ENCODE data around the gene TRIM51.
"Not testable (repeated sequence)": the region's sequence is repeated elsewhere in the genome, so short reads cannot be mapped to it uniquely, and the experiment has no call there.

The TRIM51 gene, protein sequence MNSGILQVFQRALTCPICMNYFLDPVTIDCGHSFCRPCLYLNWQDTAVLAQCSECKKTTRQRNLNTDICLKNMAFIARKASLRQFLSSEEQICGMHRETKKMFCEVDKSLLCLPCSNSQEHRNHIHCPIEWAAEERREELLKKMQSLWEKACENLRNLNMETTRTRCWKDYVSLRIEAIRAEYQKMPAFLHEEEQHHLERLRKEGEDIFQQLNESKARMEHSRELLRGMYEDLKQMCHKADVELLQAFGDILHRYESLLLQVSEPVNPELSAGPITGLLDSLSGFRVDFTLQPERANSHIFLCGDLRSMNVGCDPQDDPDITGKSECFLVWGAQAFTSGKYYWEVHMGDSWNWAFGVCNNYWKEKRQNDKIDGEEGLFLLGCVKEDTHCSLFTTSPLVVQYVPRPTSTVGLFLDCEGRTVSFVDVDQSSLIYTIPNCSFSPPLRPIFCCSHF

DNA sequence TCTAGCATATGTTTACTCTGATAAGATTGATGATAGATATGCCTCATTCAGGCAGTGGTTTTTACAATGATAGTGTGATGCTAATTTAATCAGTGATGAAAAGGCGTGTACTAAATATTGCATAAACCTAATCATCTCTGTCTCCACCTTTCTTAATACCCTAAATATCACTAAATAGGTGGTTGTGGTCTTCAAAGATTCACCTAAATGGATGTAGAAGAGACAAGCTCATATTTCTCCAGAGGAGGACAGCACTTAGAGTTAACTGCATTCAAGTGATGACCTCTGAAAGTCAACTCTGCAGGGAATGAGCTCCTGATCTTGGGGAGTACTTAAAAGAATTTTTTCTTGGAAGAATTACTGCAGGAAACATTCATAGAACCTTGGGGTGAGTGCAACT is at the start of gene TRIM51:
Gene TRIM51, plus strand, starts transcription at position 301 of the 400 bp plus-strand sequence. CDS start 2,132 bp downstream, outside the sequence.
- not testable (repeated sequence) for DNase-seq

- DNase-seq, result no peak
Observed at GRCh38 chr11:55838452-55838851, 44.6 kb upstream of the TRIM51 start, which contains the start of gene OR5D16. TSS of gene OR5D16 (plus strand) at chr11:55838752. CDS start at chr11:55838752, 0 bp downstream.

DNA sequence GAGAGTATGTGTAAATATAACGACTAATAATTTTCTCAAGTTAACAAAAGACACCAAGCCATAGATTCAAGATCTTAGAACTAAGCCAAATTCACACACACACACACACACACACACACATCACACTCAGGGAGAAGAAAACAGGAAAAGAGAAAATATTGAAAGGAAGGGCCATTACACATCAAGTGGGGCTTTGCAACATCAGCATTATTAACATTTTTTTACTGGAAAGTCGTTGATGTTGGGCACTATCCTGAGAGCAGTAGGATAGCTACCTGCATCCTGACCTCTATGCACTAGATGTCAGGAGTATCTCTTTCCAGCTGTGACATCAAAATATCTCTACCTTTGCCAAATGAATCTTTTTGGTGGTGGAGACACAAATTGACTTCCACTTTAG is 35.6 kb upstream of the TRIM51 start:
- DNase-seq, result no peak

DNA sequence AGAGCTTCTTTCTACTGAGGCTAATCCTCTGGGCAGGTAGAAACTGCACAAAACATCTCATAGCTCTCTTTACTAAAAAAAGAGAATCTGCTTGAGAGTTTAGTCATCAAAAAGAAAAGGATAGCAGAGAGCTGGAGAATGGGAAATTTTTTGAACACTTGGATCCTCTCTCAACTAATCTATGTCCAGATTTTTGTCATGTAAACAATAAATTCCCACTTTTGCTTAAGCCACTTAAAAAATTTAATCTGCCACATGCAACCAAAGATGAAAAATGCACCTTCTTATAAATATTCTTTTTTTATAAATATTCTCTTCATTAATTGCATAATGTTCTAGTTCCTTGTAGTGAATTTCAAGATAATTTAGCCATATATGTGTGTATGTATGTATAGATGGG is 34.1 kb upstream of the TRIM51 start:
- no peak for DNase-seq

DNA sequence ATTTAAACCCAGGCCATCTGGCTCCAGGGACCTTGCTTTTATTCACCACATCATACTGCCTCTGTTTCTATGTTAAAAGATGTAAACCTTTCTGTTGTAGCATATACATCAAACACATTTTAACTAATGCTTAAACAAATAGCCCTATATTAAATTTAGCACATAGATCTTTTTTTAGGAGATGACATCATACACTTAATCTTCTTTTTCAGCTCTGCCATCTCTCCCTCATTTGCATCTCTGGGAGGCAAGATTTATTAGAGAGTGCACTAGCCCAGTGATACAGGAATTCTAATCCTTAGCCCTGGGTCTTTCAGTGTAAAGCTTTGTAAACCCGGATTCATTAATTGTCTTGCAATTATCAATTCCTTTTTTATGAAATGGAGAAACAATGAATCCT is 31.0 kb upstream of the TRIM51 start:
- no peak for DNase-seq

GRCh38 chr11:55854704-55855103 is 28.4 kb upstream of the TRIM51 start:
- DNase-seq, result no peak

DNA sequence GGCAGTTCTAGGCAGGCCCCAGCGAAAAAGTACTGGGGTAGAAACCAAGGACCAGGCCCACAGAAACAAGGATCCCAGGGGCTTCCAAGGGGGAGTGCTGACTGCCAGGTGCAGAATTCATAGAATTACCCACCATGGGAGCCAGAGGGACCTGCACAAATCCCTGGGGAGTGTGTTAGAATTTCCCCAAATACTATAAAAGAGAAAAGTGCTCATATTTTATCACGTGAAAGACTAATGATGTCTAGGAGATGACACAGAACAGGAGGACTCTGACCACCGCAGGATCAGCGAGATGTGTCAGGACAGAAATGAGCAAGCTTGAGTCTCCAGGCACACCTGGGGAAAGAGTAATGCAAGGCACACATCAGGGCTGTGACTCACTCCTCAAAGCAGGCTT is 15.7 kb upstream of the TRIM51 start:
- DNase-seq, result not testable (repeated sequence)

GRCh38 chr11:55872731-55873130 is 10.4 kb upstream of the TRIM51 start:
- DNase-seq, result not testable (repeated sequence)

GRCh38 chr11:55873146-55873545 is 10.0 kb upstream of the TRIM51 start:
- not testable (repeated sequence) for DNase-seq

- not testable (repeated sequence) for DNase-seq
Observed at GRCh38 chr11:55884995-55885394, 1.9 kb downstream of the TRIM51 start.

DNA sequence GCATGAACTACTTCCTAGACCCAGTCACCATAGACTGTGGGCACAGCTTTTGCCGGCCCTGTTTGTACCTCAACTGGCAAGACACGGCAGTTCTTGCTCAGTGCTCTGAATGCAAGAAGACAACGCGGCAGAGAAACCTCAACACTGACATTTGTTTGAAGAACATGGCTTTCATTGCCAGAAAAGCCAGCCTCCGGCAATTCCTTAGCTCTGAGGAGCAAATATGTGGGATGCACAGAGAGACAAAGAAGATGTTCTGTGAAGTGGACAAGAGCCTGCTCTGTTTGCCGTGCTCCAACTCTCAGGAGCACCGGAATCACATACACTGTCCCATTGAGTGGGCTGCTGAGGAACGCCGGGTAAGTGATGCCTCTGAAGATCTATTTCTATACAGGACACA is 2.4 kb downstream of the TRIM51 start:
- not testable (repeated sequence) for DNase-seq

- DNase-seq, result no peak
Observed at GRCh38 chr11:55895216-55895615, 12.1 kb downstream of the TRIM51 start.

- no peak for DNase-seq
Observed at GRCh38 chr11:55902308-55902707, 19.2 kb downstream of the TRIM51 start.

GRCh38 chr11:55914482-55914881 is 31.4 kb downstream of the TRIM51 start, which contains the start of gene OR5W2:
TSS of gene OR5W2 (minus strand) at chr11:55914582. CDS start at chr11:55914582, 0 bp downstream.
- DNase-seq, result no peak

GRCh38 chr11:55920537-55920936 is 37.4 kb downstream of the TRIM51 start:
- DNase-seq, result no peak

DNA sequence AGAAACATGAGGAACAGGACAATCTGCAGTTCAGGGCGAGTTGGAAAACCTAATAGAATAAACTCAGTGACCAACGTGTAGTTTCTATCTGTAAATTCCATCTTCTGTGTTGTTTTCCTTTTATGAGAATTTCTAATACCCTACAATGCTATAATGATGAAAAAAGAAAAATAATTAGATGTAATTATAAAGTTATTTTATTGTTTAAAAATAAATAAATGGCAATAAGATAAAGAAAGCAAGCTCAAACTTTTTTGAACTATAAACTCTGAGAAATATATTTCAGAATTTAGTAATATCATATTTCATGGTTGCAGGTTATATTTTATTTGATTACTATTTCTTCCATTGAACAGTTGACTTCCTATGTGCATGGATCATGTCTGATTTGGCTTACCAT is 53.2 kb downstream of the TRIM51 start, which contains the start of gene OR5I1:
Gene OR5I1, minus strand, starts transcription at position 101 of the 400 bp plus-strand sequence. Its CDS starts 0 bp downstream, at position 101.
- no peak for DNase-seq

All from stimulated activated CD4-positive, alpha-beta T cell treated with anti-CD3 and anti-CD28 coated beads, Interleukin-1b, Interleukin-23, amount 100 ng/mL, for 48 hours (primary cell).